ENCODE data around the gene SUN3.

- no peak for TF ChIP-seq CTCF (conservative IDR thresholded peaks at IDR 0.05; ENCODE audit: low read length)
- TF ChIP-seq EZH2phosphoT487 (IDR thresholded peaks at IDR 0.05; ENCODE audit: borderline replicate concordance), result no peak
These were observed 12.2 kb upstream of the SUN3 start for GRCh38 chr7:48040944-48041652.

Data from Loucy (cell line).